BE2C (cell line): ENCODE data around the gene MACC1.

Experiments used
- DNase-seq: peaks from one replicate; pipeline ENCODE4 v3.0.0-alpha.2; 2020
- H3K27me3 ChIP-seq: fragments of 250-450 bp; sonication (Bioruptor Pico); 2 replicates; pipeline ENCODE4 v1.5.1; 2020; ENCODE audit warnings: mild to moderate bottlenecking
- H3K36me3 ChIP-seq: fragments of 250-450 bp; sonication (Bioruptor Pico); 2 replicates; pipeline ENCODE4 v1.5.1; 2020; ENCODE audit warnings: mild to moderate bottlenecking
- H3K4me1 ChIP-seq: fragments of 250-450 bp; sonication (Bioruptor Pico); 2 replicates; pipeline ENCODE4 v1.5.1; 2020
- H3K4me3 ChIP-seq: 2 replicates; pipeline ENCODE4 v1.5.1; 2011; ENCODE audit warnings: low read depth, low read length
- H3K9me3 ChIP-seq: fragments of 250-450 bp; sonication (Bioruptor Pico); 2 replicates; pipeline ENCODE4 v1.5.1; 2020
- CTCF ChIP-seq: IDR thresholded peaks from 2 replicates; pipeline ENCODE4 v1.5.1; 2012; ENCODE audit warnings: mild to moderate bottlenecking, low read depth, low read length

MACC1 gene

GRCh38 chr7:20158684-20159083 lies 58.5 kb downstream of the MACC1 start:
- no peak overlapping the region for H3K4me3 ChIP-seq
- no peak for DNase-seq
- H3K27me3 ChIP-seq, result no peaks in the 10 kb centered on the region
- H3K36me3 ChIP-seq, result no peaks in the 10 kb centered on the region
- no peak for TF ChIP-seq CTCF
- no peaks in the 10 kb centered on the region for H3K9me3 ChIP-seq
- no peaks in the 10 kb centered on the region for H3K4me1 ChIP-seq

- Histone ChIP-seq H3K4me1 (peaks cover 5% of the 10 kb centered on the region), H3K9me3 (no peaks in the 10 kb centered on the region), H3K27me3 (no peaks in the 10 kb centered on the region), H3K36me3 (no peaks in the 10 kb centered on the region), H3K4me3 (no peak overlapping the region)
- TF ChIP-seq CTCF, result no peak
- no peak for DNase-seq
Measured at GRCh38 chr7:20157456-20157855, 59.7 kb downstream of the MACC1 start.

- no peak for DNase-seq
- no peak for TF ChIP-seq CTCF
- H3K9me3 ChIP-seq, result no peaks in the 10 kb centered on the region
- H3K36me3 ChIP-seq, result no peaks in the 10 kb centered on the region
- peaks cover 8% of the 10 kb centered on the region for H3K4me1 ChIP-seq
- no peaks in the 10 kb centered on the region for H3K27me3 ChIP-seq
- no peak overlapping the region for H3K4me3 ChIP-seq
Measured at GRCh38 chr7:20153999-20154398, 63.2 kb downstream of the MACC1 start.

- Histone ChIP-seq H3K27me3 (no peaks in the 10 kb centered on the region), H3K4me1 (peaks cover 8% of the 10 kb centered on the region), H3K4me3 (no peak overlapping the region), H3K9me3 (no peaks in the 10 kb centered on the region), H3K36me3 (no peaks in the 10 kb centered on the region)
- DNase-seq, result no peak
- no peak for TF ChIP-seq CTCF
Measured at GRCh38 chr7:20153567-20153966, 63.6 kb downstream of the MACC1 start.

- H3K27me3 ChIP-seq, result no peaks in the 10 kb centered on the region
- no peak for TF ChIP-seq CTCF
- H3K4me1 ChIP-seq, result peaks cover 8% of the 10 kb centered on the region
- H3K9me3 ChIP-seq, result no peaks in the 10 kb centered on the region
- H3K4me3 ChIP-seq, result no peak overlapping the region
- H3K36me3 ChIP-seq, result no peaks in the 10 kb centered on the region
- no peak for DNase-seq
Measured at GRCh38 chr7:20152511-20152910, 64.7 kb downstream of the MACC1 start.

- Histone ChIP-seq H3K4me1 (peaks cover 8% of the 10 kb centered on the region), H3K4me3 (peak overlapping the region; percentile 27), H3K27me3 (no peaks in the 10 kb centered on the region), H3K9me3 (no peaks in the 10 kb centered on the region), H3K36me3 (no peaks in the 10 kb centered on the region)
- no peak for TF ChIP-seq CTCF
- peak; percentile 27 for DNase-seq
Measured at GRCh38 chr7:20151708-20152456, 65.3 kb downstream of the MACC1 start.
